ENCODE data around the gene HSPA12B. TPM values are rescaled to one million over a fixed set of nuclear protein-coding genes. Genes with fewer than 3 reads are reported as not detected.
A peak's percentile ranks its signal among the peaks of the same experiment; 100 is the strongest.
"Not testable (repeated sequence)": the region's sequence is repeated elsewhere in the genome, so short reads cannot be mapped to it uniquely, and the experiment has no call there.

HSPA12B gene
- total RNA-seq, 4 donors from 2014 or later, result 7.3 to 19.4 (median 13.1) TPM

GRCh38 chr20:3786665-3787323, 54.3 kb downstream of the HSPA12B start, which contains the start of gene CENPB:
TSS of gene CENPB (minus strand) at chr20:3786740. CDS start at chr20:3786483, 257 bp downstream.
- Histone ChIP-seq H3K27ac (peak within 1 kb of the TSS; percentile 57 to 78 (median 65)), H3K27me3 (no peaks in the 10 kb centered on the region), H3K9me3 (no peaks in the 10 kb centered on the region), H3K36me3 (no peaks in the 10 kb centered on the region), H3K4me1 (peaks cover 17 to 38% of the 10 kb centered on the region in 2 donors), H3K4me3 (replicated peaks in 1 of 3) (peak within 1 kb of the TSS; percentile 31 to 60 (median 37))
- peak; percentile 90 to 92 for DNase-seq
- intact Hi-C loops (cut with DNase I), result no loop called here
- TF ChIP-seq POLR2A (IDR thresholded peaks at IDR 0.05), result peak in 1 of 2 donors; percentile 57
- peak; percentile 38 to 99 (median 81) for TF ChIP-seq CTCF (IDR thresholded peaks at IDR 0.05)
- 8 to 9% methylated on average over 23 to 25 of the region's 70 CpGs for WGBS, 2 donors

- TF ChIP-seq POLR2A (IDR thresholded peaks at IDR 0.05) (no peak), CTCF (IDR thresholded peaks at IDR 0.05) (no peak)
- H3K4me1 ChIP-seq, result peaks cover 17 to 37% of the 10 kb centered on the region in 2 donors
- H3K27me3 ChIP-seq, result no peaks in the 10 kb centered on the region
- H3K9me3 ChIP-seq, result no peaks in the 10 kb centered on the region
- peak overlapping the region in 1 of 3 donors; percentile 65 for H3K27ac ChIP-seq
- H3K36me3 ChIP-seq, result no peaks in the 10 kb centered on the region
- peak overlapping the region in 1 of 3 donors; percentile 25 for H3K4me3 ChIP-seq (replicated peaks in 1 of 3)
- 77 to 84% methylated on average over 5 of the region's 5 CpGs for WGBS, 2 donors
- DNase-seq, result no peak
- intact Hi-C loops (cut with DNase I), result loop anchor here (2.0 kb wide), 1 partner anchor 31 kb away; no protein-coding TSS in a partner anchor
These were observed 55.0 kb downstream of the HSPA12B start for GRCh38 chr20:3787324-3788014.

GRCh38 chr20:3788685-3789155, 56.2 kb downstream of the HSPA12B start:
- DNase-seq, result no peak
- intact Hi-C loops (cut with DNase I), result loop anchor here (2.0 kb wide), 1 partner anchor 30 kb away; no protein-coding TSS in a partner anchor
- no peaks in the 10 kb centered on the region for H3K36me3 ChIP-seq
- H3K27me3 ChIP-seq, result no peaks in the 10 kb centered on the region
- no peak overlapping the region for H3K4me3 ChIP-seq (replicated peaks in 1 of 3)
- H3K27ac ChIP-seq, result no peak overlapping the region
- peaks cover 17 to 24% of the 10 kb centered on the region in 2 donors for H3K4me1 ChIP-seq
- TF ChIP-seq POLR2A (IDR thresholded peaks at IDR 0.05) (no peak), CTCF (IDR thresholded peaks at IDR 0.05) (no peak)
- H3K9me3 ChIP-seq, result no peaks in the 10 kb centered on the region
- WGBS, 2 donors, result 66 to 70% methylated on average over 4 of the region's 4 CpGs

GRCh38 chr20:3789201-3789600, 56.7 kb downstream of the HSPA12B start:
- peaks cover 15 to 19% of the 10 kb centered on the region in 2 donors for H3K4me1 ChIP-seq
- intact Hi-C loops (cut with DNase I), result loop anchor here (2.0 kb wide), 1 partner anchor 30 kb away; no protein-coding TSS in a partner anchor
- not testable (repeated sequence) for H3K27ac ChIP-seq; H3K27me3 ChIP-seq; DNase-seq; H3K9me3 ChIP-seq; H3K4me3 ChIP-seq (replicated peaks in 1 of 3); H3K36me3 ChIP-seq
- 99% methylated on average over 4 of the region's 4 CpGs for WGBS, 2 donors

- WGBS, 2 donors, result 68 to 89% methylated on average over 1 of the region's 3 CpGs
These were observed 61.7 kb downstream of the HSPA12B start for GRCh38 chr20:3794168-3794567.

More at GRCh38 chr20:3794168-3794567, 61.7 kb downstream of the HSPA12B start:
- H3K4me3 ChIP-seq (replicated peaks in 1 of 3); H3K9me3 ChIP-seq; H3K27me3 ChIP-seq; DNase-seq; intact Hi-C loops (cut with DNase I); H3K36me3 ChIP-seq; H3K27ac ChIP-seq: not testable (repeated sequence)
- H3K4me1 ChIP-seq, result peaks cover 5 to 26% of the 10 kb centered on the region in 2 donors

Data from thyroid gland (tissue), 4 donors.